Measurements from ENCODE around the gene ZNF304. TPM values are rescaled to one million over a fixed set of nuclear protein-coding genes. Genes with fewer than 3 reads are reported as not detected.

Gene ZNF304
- total and polyA plus RNA-seq, 9 of the 15 experiments (the other 6 are each of a cell fraction or from before 2014, with no cell fraction given): 0.82 to 5.5 (median 3.6) TPM

GRCh38 chr19:57355916-57356315 is 4.8 kb downstream of the ZNF304 start:
- in situ Hi-C loops (cut with MboI): no loop called here
- BruUV-seq (replicated peaks): no TSS peak
- TF ChIP-seq MAFF (IDR thresholded peaks at IDR 0.05; ENCODE audit: low read length) (peak; percentile 78), PHTF2 (CRISPR knock-in tag; IDR thresholded peaks at IDR 0.05) (no peak), MAFG (tag; conservative IDR thresholded peaks at IDR 0.05) (peak; percentile 66), SMC3 (conservative IDR thresholded peaks at IDR 0.05; ENCODE audit: insufficient read depth, low read depth, low read length) (no peak), ZBTB5 (IDR thresholded peaks at IDR 0.05) (no peak), GTF2E2 (tag; IDR thresholded peaks at IDR 0.05) (no peak), MAFK (IDR thresholded peaks at IDR 0.05; ENCODE audit: low read length) (peak; percentile 83), C11orf30 (IDR thresholded peaks at IDR 0.05; ENCODE audit: low read depth) (peak; percentile 66), ZNF316 (IDR thresholded peaks at IDR 0.05) (peak; percentile 63), ZNF318 (IDR thresholded peaks at IDR 0.05; ENCODE audit: borderline replicate concordance in 1 of 2, low read depth in 1 of 2) (no peak), FOXA3 (CRISPR knock-in tag; conservative IDR thresholded peaks at IDR 0.05 in 1 of 2, IDR thresholded peaks at IDR 0.05 in 1 of 2) (no peak), ZNF408 (CRISPR knock-in tag; IDR thresholded peaks at IDR 0.05; ENCODE audit: low read depth) (no peak)

More at GRCh38 chr19:57355916-57356315, 4.8 kb downstream of the ZNF304 start:
- Histone ChIP-seq H3K4me2 (ENCODE audit: insufficient read depth, low read length) (no peak overlapping the region), H4K20me1 (replicated peaks; ENCODE audit: control insufficient read depth, insufficient read depth, low read length) (no peaks in the 10 kb centered on the region), H3K36me3 (ENCODE audit: control insufficient read depth, insufficient read depth, low read length) (peaks cover 32% of the 10 kb centered on the region), H3K9ac (ENCODE audit: insufficient read depth in 1 of 2, low read depth in 2 of 2, low read length in 2 of 2) (no peak overlapping the region), H3K9me3 (replicated peaks; ENCODE audit: control insufficient read depth, insufficient read depth, low read depth, low read length) (no peaks in the 10 kb centered on the region; the same call in 1 of the 2 replicates), H3K4me1 (replicated peaks in 1 of 2; ENCODE audit: control insufficient read depth in 2 of 2, insufficient read depth in 2 of 2, low read length in 2 of 2) (peaks cover 3 to 7% of the 10 kb centered on the region in 2 experiments; a peak in 3 of 5 replicates), H3K9me1 (ENCODE audit: control insufficient read depth, insufficient read depth, low read length) (no peaks in the 10 kb centered on the region), H3K79me2 (ENCODE audit: control insufficient read depth, insufficient read depth, low read length) (peaks cover 15% of the 10 kb centered on the region), H3K4me3 (no peak overlapping the region), H3K27me3 (ENCODE audit: control insufficient read depth in 2 of 2, insufficient read depth in 2 of 2, low read length in 2 of 2) (no peaks in the 10 kb centered on the region), H3K27ac (ENCODE audit: extremely low read depth, low read depth, low read length) (no peak overlapping the region), H2AFZ (ENCODE audit: low read depth, low read length) (no peak overlapping the region)
- ChIA-PET CTCF (ENCODE audit: low intra/inter-chr PET ratio) (no interaction called here), POLR2A (no interaction called here)
- ATAC-seq: no peak
- no peak for FAIRE-seq
- no peak for DNase-seq (ENCODE audit: extremely low read depth in 1 of 4, low spot score in 3 of 4)
- intact Hi-C loops (cut with micrococcal nuclease): no loop called here
- WGBS (ENCODE audit: insufficient coverage, low coverage, missing lambda C conversion rate): 36% methylated on average over 4 of the region's 4 CpGs
